ENCODE data around the gene C12orf56.
"Not testable (repeated sequence)": the region's sequence is repeated elsewhere in the genome, so short reads cannot be mapped to it uniquely, and the experiment has no call there.

Gene C12orf56

GRCh38 chr12:64387197-64387816, 3.3 kb downstream of the C12orf56 start:
- no peak for DNase-seq (ENCODE audit: extremely low read depth in 1 of 2, low read depth in 1 of 2)

GRCh38 chr12:64385468-64385867, 5.1 kb downstream of the C12orf56 start:
- peak in 1 of 2 donors; percentile 36 for DNase-seq (ENCODE audit: extremely low read depth in 1 of 2, low read depth in 1 of 2)

- DNase-seq (ENCODE audit: extremely low read depth in 1 of 2, low read depth in 1 of 2): no peak
Measured at GRCh38 chr12:64385019-64385418, 5.5 kb downstream of the C12orf56 start.

GRCh38 chr12:64383675-64384074, 6.9 kb downstream of the C12orf56 start:
- no peak for DNase-seq (ENCODE audit: extremely low read depth in 1 of 2, low read depth in 1 of 2)

- DNase-seq (ENCODE audit: extremely low read depth in 1 of 2, low read depth in 1 of 2): no peak
Measured at GRCh38 chr12:64362721-64363305, 27.7 kb downstream of the C12orf56 start.

- DNase-seq (ENCODE audit: extremely low read depth in 1 of 2, low read depth in 1 of 2): not testable (repeated sequence)
Measured at GRCh38 chr12:64361173-64361572, 29.4 kb downstream of the C12orf56 start.

- DNase-seq (ENCODE audit: extremely low read depth in 1 of 2, low read depth in 1 of 2): not testable (repeated sequence)
Measured at GRCh38 chr12:64356209-64356608, 34.3 kb downstream of the C12orf56 start.

- no peak for DNase-seq (ENCODE audit: extremely low read depth in 1 of 2, low read depth in 1 of 2)
Measured at GRCh38 chr12:64352181-64352580, 38.4 kb downstream of the C12orf56 start.

GRCh38 chr12:64351265-64351664, 39.3 kb downstream of the C12orf56 start:
- DNase-seq (ENCODE audit: extremely low read depth in 1 of 2, low read depth in 1 of 2): no peak

- DNase-seq (ENCODE audit: extremely low read depth in 1 of 2, low read depth in 1 of 2): no peak
Measured at GRCh38 chr12:64347630-64348029, 42.9 kb downstream of the C12orf56 start.

GRCh38 chr12:64344631-64345030, 45.9 kb downstream of the C12orf56 start:
- not testable (repeated sequence) for DNase-seq (ENCODE audit: extremely low read depth in 1 of 2, low read depth in 1 of 2)

- DNase-seq (ENCODE audit: extremely low read depth in 1 of 2, low read depth in 1 of 2): not testable (repeated sequence)
Measured at GRCh38 chr12:64340546-64340945, 50.0 kb downstream of the C12orf56 start.

GRCh38 chr12:64335886-64336466, 54.6 kb downstream of the C12orf56 start:
- no peak for DNase-seq (ENCODE audit: extremely low read depth in 1 of 2, low read depth in 1 of 2)

GRCh38 chr12:64332938-64333337, 57.6 kb downstream of the C12orf56 start:
- no peak for DNase-seq (ENCODE audit: extremely low read depth in 1 of 2, low read depth in 1 of 2)

GRCh38 chr12:64332296-64332695, 58.3 kb downstream of the C12orf56 start:
- DNase-seq (ENCODE audit: extremely low read depth in 1 of 2, low read depth in 1 of 2): no peak

GRCh38 chr12:64329031-64329710, 61.4 kb downstream of the C12orf56 start:
- not testable (repeated sequence) for DNase-seq (ENCODE audit: extremely low read depth in 1 of 2, low read depth in 1 of 2)

- no peak for DNase-seq (ENCODE audit: extremely low read depth in 1 of 2, low read depth in 1 of 2)
Measured at GRCh38 chr12:64325055-64325454, 65.5 kb downstream of the C12orf56 start.

- no peak for DNase-seq (ENCODE audit: extremely low read depth in 1 of 2, low read depth in 1 of 2)
Measured at GRCh38 chr12:64323476-64324225, 66.9 kb downstream of the C12orf56 start.

GRCh38 chr12:64323006-64323405, 67.6 kb downstream of the C12orf56 start:
- no peak for DNase-seq (ENCODE audit: extremely low read depth in 1 of 2, low read depth in 1 of 2)

GRCh38 chr12:64320611-64321010, 69.9 kb downstream of the C12orf56 start:
- no peak for DNase-seq (ENCODE audit: extremely low read depth in 1 of 2, low read depth in 1 of 2)
